HG03558 (cell line): ENCODE measurements around the gene CCDC83.

Source experiments
- ATAC-seq: cut with Tn5 transposase; IDR thresholded peaks from one replicate; pipeline ENCODE4 v1.9.1; 2021; ENCODE audit warnings: moderate number of reproducible peaks; ENCODE audit not compliant: unreplicated experiment; ENCODE audit errors: extremely low read depth

CCDC83 gene

GRCh38 chr11:85961930-85962363, 106.8 kb downstream of the CCDC83 start:
- ATAC-seq: no peak

GRCh38 chr11:85965202-85965601, 110.0 kb downstream of the CCDC83 start:
- ATAC-seq: no peak

- no peak for ATAC-seq
Observed at GRCh38 chr11:85967457-85967856, 112.3 kb downstream of the CCDC83 start.
